Type B pancreatic cell (in vitro differentiated cells): Measurements from ENCODE around the gene GXYLT2. TPM values are rescaled to one million over a fixed set of nuclear protein-coding genes. Genes with fewer than 3 reads are reported as not detected.
"Not testable (repeated sequence)": the region's sequence is repeated elsewhere in the genome, so short reads cannot be mapped to it uniquely, and the experiment has no call there.

Source experiments
- DNase-seq: peaks from one replicate; pipeline ENCODE4 v3.0.0; 2021; ENCODE audit warnings: mixed read lengths; ENCODE audit not compliant: unreplicated experiment; ENCODE audit errors: extremely low spot score
- H3K27ac Mint-ChIP-seq: 2 replicates; pipeline ENCODE4 v1.8.0; 2021; ENCODE audit warnings: mild to moderate bottlenecking, mixed read lengths
- H3K27me3 Mint-ChIP-seq: 2 replicates; pipeline ENCODE4 v1.8.0; 2021; ENCODE audit warnings: mixed read lengths
- H3K36me3 Mint-ChIP-seq: 2 replicates; pipeline ENCODE4 v1.8.0; 2021; ENCODE audit warnings: mixed read lengths
- H3K4me1 Mint-ChIP-seq: one replicate; pipeline ENCODE4 v1.8.0; 2021; ENCODE audit warnings: mixed read lengths; ENCODE audit not compliant: unreplicated experiment
- H3K4me3 Mint-ChIP-seq: 2 replicates; pipeline ENCODE4 v1.8.0; 2021; ENCODE audit warnings: mild to moderate bottlenecking, mixed read lengths
- H3K9me3 Mint-ChIP-seq: 2 replicates; pipeline ENCODE4 v1.8.0; 2021; ENCODE audit warnings: mixed read lengths
- total RNA-seq: library from RNA; stranded (reverse); gene quantifications from 2 replicates; pipeline ENCODE4 v1.2.1, GENCODE V29; 2021; ENCODE audit warnings: low replicate concordance
- TF ChIP-seq, protein P1 (sequence below): fragments of 200-600 bp; sonication (generic); conservative IDR thresholded peaks from 2 replicates; pipeline ENCODE4 v1.5.0; 2021; ENCODE audit warnings: antibody characterized with exemption, mild to moderate bottlenecking

GXYLT2 gene
- total RNA-seq, 1 donor from 2014 or later: 25.8 TPM

DNA sequence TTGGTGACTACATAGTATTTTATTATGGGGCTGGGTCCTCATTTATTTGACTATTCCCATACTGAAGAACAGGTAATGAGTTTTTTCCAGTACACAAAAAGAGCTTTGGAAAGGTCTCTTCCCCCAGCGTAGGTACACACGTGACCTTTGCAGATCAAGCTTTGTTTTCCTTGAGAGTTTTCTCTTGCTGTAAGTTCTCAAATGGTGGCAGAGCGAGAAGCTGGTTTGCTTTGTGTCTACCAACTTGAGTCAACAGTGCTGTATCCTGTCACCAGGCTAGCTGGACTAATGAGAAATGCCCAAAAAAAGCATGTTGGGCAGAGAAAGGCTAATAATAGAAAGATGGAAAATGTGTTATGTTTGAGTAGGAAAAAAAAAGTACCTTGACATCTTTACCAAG, 21.7 kb downstream of the GXYLT2 start:
- H3K4me1 Mint-ChIP-seq: peaks cover 20% of the 10 kb centered on the region
- H3K27me3 Mint-ChIP-seq: no peaks in the 10 kb centered on the region
- DNase-seq: no peak
- no peak overlapping the region for H3K4me3 Mint-ChIP-seq
- peaks cover 6% of the 10 kb centered on the region for H3K36me3 Mint-ChIP-seq
- TF ChIP-seq, protein P1, sequence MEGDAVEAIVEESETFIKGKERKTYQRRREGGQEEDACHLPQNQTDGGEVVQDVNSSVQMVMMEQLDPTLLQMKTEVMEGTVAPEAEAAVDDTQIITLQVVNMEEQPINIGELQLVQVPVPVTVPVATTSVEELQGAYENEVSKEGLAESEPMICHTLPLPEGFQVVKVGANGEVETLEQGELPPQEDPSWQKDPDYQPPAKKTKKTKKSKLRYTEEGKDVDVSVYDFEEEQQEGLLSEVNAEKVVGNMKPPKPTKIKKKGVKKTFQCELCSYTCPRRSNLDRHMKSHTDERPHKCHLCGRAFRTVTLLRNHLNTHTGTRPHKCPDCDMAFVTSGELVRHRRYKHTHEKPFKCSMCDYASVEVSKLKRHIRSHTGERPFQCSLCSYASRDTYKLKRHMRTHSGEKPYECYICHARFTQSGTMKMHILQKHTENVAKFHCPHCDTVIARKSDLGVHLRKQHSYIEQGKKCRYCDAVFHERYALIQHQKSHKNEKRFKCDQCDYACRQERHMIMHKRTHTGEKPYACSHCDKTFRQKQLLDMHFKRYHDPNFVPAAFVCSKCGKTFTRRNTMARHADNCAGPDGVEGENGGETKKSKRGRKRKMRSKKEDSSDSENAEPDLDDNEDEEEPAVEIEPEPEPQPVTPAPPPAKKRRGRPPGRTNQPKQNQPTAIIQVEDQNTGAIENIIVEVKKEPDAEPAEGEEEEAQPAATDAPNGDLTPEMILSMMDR: no peak
- no peak overlapping the region for H3K27ac Mint-ChIP-seq
- no peaks in the 10 kb centered on the region for H3K9me3 Mint-ChIP-seq

DNA sequence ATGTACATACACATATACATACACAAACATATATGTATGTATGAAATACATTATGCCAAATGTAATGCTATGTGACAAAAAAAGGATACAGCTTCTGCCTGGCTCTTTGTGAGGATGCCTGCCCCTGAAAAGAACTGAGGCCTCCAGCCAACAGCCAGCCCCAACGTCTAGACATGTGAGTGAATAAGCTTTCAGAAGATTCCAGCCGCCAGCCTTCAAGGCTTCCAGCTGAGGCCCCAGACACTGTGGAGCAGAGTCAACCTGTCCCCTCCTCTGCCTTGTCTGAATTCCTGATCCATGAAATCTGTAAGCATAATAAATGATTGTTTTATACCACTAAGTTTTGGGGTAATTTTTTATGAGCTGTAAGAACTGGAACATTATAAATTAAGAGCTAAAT, 24.7 kb downstream of the GXYLT2 start:
- H3K27me3 Mint-ChIP-seq: no peaks in the 10 kb centered on the region
- no peak for DNase-seq
- H3K9me3 Mint-ChIP-seq: no peaks in the 10 kb centered on the region
- no peak overlapping the region for H3K4me3 Mint-ChIP-seq
- no peak overlapping the region for H3K27ac Mint-ChIP-seq
- TF ChIP-seq, protein P1: no peak
- peaks cover 8% of the 10 kb centered on the region for H3K4me1 Mint-ChIP-seq
- peaks cover 6% of the 10 kb centered on the region for H3K36me3 Mint-ChIP-seq

DNA sequence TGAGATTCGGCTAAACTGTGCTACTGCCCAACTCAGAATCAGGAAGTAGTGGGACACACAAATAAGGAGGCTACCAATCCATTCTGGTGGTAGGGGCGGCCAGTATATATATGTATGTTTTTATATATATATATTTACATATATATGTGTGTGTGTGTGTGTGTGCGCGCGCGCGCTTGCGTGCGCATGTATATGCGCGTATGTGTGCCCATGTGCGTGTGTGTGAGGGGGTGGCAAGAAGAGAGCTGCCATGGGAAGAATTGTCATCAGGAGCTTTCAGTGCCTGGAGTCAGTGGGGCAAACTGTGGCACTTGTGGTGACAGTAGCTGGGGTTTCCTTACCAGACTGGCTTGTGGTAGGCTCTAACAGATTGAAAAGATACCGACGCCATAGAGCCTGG, 26.5 kb downstream of the GXYLT2 start:
- Mint-ChIP-seq H3K27ac (no peak overlapping the region), H3K9me3 (no peaks in the 10 kb centered on the region), H3K4me1 (no peaks in the 10 kb centered on the region), H3K4me3 (no peak overlapping the region), H3K36me3 (peaks cover 6% of the 10 kb centered on the region), H3K27me3 (no peaks in the 10 kb centered on the region)
- TF ChIP-seq, protein P1: no peak
- DNase-seq: no peak

DNA sequence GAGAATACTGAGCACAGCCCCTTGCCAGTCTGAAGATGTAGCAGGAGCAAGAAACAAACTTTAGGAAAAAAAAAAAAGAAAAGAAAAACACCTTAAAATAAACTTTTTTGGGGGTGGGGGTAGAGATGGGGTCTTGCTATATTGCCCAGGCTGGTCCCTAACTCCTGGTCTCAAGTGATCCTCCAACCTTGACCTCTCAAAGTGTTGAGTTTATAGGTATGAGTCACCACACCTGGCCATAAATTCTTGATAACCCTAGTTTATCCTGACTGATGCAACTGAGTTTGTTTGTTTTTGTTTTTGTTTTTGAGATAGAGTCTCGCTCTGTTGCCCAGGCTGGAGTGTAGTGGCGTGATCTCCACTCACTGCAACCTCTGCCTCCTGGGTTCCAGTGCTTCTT, 28.4 kb downstream of the GXYLT2 start:
- TF ChIP-seq, protein P1: no peak
- Mint-ChIP-seq H3K27me3 (no peaks in the 10 kb centered on the region), H3K27ac (no peak overlapping the region), H3K4me3 (no peak overlapping the region), H3K4me1 (no peaks in the 10 kb centered on the region), H3K9me3 (no peaks in the 10 kb centered on the region), H3K36me3 (no peaks in the 10 kb centered on the region)
- DNase-seq: no peak

DNA sequence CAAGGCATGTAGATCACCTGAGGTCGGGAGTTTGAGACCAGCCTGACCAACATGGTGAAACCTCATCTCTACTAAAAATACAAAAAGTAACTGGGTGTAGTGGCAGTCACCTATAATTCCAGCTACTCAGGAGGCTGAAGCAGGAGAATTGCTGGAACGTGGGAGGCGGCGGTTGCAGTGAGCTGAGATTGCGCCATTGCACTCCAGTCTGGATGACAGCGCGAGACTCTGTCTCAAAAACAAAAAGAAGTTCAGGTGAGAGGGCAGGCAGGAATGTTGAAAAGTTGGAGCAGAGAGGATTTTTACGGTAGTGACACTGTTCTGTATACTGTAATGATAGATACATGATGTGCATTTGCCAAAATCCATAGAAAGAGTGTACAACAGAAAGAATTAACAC, 31.7 kb downstream of the GXYLT2 start:
- Mint-ChIP-seq H3K4me1 (no peaks in the 10 kb centered on the region), H3K36me3 (peaks cover 14% of the 10 kb centered on the region), H3K27me3 (no peaks in the 10 kb centered on the region), H3K27ac (no peak overlapping the region), H3K9me3 (peaks cover 1% of the 10 kb centered on the region), H3K4me3 (no peak overlapping the region)
- TF ChIP-seq, protein P1: no peak
- no peak for DNase-seq

DNA sequence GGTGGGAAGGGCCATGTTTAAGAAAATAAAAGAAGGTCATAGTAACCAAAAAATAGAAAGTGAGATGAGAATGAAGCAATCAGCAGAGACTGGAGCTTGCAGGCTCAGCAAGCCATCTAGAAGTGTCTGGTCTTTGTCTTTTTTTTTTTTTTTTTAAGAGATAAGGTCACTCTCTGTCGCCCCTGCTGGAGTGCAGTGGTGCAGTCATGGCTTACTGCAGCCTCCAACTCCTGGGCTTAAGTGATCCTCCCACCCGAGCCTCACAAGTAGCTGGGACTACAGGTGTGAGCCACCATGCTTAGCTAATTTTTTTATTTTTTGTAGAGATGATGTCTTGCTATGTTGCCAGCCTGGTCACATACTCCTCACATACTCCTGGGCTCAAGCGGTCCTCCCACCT, 36.2 kb downstream of the GXYLT2 start:
- H3K27me3 Mint-ChIP-seq: no peaks in the 10 kb centered on the region
- TF ChIP-seq, protein P1: peak; percentile 47
- peaks cover 20% of the 10 kb centered on the region for H3K36me3 Mint-ChIP-seq
- no peak for DNase-seq
- H3K27ac Mint-ChIP-seq: no peak overlapping the region
- H3K9me3 Mint-ChIP-seq: peaks cover 4% of the 10 kb centered on the region
- no peak overlapping the region for H3K4me3 Mint-ChIP-seq
- H3K4me1 Mint-ChIP-seq: no peaks in the 10 kb centered on the region

DNA sequence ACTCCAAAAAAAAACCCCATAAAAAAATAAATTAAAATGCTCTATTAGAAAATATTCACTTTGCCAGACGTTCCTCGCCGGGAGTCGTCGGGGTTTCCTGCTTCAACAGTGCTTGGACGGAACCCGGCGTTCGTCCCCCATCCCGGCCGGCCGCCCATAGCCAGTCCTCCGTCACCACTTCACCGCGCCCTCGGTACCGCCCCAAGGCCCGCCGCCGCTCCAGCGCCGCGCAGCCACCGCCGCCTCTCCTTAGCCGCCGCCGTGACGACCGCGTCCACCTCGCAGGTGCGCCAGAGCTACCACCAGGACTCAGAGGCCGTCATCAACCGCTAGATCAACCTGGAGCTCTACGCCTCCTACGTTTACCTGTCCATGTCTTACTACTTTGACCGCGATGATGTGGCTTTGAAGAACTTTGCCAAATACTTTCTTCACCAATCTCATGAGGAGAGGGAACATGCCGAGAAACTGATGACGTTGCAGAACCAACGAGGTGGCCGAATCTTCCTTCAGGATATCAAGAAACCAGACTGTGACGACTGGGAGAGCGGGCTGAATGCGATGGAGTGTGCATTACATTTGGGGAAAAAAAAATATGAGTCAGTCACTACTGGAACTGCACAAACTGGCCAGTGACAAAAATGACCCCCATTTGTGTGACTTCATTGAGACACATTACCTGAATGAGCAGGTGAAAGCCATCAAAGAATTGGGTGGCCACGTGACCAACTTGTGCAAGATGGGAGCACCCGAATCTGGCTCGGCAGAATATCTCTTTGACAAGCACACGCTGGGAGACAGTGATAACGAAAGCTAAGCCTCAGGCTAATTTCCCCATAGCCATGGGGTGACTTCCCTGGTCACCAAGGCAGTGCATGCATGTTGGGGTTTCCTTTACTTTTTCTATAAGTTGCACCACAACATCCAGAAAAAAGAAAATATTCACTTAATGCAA, 41.2 kb downstream of the GXYLT2 start:
- not testable (repeated sequence) for H3K27ac Mint-ChIP-seq, H3K9me3 Mint-ChIP-seq, DNase-seq, H3K4me1 Mint-ChIP-seq, H3K27me3 Mint-ChIP-seq, H3K4me3 Mint-ChIP-seq
- H3K36me3 Mint-ChIP-seq: peaks cover 11% of the 10 kb centered on the region
